Ammon's horn (tissue), 1 donor: ENCODE measurements around the gene FRMD6.
A peak's percentile ranks its signal among the peaks of the same experiment; 100 is the strongest.

Experiments used
- DNase-seq: peaks from one replicate; pipeline ENCODE4 v3.0.0-alpha.2; 2016; ENCODE audit warnings: low spot score

Gene FRMD6

GRCh38 chr14:51780006-51780692 is 128.4 kb downstream of the FRMD6 start:
- peak; percentile 77 for DNase-seq
